Islet of Langerhans (tissue), 1 donor: ENCODE measurements around the gene FLNB.

Experiments
- FAIRE-seq: peaks from one replicate; lab custom pipeline; 2011; peaks lifted over from hg19 to GRCh38; lab: Jason Lieb, UNC

FLNB gene

DNA sequence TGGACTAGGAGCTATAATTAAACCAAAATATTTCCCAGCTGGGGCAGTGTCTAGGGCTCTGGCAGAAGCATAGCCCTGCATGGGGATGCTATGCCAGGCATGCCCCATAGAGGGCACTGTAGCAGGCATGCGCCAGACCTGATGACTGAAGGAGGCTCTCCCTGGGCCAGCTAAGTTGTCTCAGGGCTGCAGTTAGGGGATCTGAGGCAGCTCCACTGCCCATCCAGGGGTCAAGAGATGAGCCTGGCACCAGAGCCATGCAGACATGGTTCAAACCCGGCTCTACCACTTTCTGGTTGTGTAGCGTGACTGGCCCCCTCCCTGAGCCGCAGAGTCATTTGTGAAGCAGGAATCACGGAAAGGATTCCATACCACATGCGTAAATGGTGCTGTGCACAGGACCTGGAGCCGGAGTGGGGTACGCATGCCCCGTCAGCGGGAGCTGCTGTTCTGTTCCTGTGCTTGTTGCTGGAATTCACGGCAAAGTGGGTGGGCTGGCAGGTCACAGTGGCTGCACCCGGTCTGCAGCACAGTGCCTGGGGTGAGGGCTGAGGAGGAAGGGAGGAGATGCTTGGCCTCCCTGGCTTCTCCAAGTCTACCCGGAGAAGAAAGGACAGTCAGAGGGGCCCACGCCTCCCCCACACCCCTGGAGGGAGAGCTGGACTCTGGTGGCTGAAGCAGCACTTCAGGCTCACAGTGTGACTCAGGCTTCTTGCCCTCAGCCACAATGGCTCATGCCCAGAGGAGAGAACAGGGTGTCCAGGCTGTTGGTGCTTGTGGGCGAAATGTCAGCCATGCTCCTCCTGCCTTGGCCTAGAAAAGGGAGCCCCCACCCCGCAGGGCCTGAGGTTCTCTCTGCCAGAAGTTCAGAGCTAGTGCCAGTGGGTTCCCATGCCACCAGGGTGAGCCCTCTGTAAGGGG is 159.5 kb downstream of the FLNB start:
- FAIRE-seq = no peak

DNA sequence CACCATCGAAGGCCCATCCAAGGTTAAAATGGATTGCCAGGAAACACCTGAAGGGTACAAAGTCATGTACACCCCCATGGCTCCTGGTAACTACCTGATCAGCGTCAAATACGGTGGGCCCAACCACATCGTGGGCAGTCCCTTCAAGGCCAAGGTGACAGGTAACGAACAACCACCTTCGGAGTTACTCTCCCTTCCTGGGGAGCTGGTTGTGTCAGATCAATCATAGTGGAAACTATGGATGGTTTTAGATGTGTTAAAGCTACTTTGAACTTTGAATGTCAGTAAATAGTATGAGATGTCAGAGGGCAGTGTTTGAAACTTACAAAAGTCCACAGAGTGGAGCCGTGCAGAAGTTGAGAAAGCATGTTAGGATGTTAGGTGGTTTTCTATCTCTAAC is 160.3 kb downstream of the FLNB start:
- no peak for FAIRE-seq

DNA sequence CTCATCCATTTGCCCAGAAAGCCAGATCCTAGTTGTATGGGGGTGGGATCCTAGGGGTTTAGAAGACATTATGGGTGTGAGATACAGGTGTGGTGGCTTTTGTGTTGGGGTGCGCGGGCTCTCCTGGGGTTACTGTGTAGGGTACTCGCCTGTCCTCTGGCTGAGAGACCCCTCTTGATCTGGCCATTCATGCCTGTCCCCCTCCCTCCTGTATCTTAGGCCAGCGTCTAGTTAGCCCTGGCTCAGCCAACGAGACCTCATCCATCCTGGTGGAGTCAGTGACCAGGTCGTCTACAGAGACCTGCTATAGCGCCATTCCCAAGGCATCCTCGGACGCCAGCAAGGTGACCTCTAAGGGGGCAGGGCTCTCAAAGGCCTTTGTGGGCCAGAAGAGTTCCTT is 161.1 kb downstream of the FLNB start:
- FAIRE-seq = no peak

DNA sequence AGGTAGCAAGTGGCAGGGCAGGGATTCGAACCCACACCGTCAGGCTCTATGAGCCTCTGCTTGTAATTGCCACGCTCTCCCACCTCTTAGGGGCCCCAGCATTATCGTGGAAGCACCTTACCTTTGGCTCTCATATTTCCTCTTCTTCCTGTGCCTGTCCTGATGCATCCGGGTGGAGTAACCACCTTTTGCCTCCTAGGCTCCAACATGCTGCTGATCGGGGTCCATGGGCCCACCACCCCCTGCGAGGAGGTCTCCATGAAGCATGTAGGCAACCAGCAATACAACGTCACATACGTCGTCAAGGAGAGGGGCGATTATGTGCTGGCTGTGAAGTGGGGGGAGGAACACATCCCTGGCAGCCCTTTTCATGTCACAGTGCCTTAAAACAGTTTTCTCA is 162.2 kb downstream of the FLNB start:
- FAIRE-seq = no peak

DNA sequence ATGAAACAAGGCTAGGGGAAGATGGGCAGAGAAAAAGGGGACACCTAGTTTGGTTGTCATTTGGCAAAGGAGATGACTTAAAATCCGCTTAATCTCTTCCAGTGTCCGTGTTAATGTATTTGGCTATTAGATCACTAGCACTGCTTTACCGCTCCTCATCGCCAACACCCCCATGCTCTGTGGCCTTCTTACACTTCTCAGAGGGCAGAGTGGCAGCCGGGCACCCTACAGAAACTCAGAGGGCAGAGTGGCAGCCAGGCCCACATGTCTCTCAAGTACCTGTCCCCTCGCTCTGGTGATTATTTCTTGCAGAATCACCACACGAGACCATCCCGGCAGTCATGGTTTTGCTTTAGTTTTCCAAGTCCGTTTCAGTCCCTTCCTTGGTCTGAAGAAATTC is 162.9 kb downstream of the FLNB start:
- no peak for FAIRE-seq

DNA sequence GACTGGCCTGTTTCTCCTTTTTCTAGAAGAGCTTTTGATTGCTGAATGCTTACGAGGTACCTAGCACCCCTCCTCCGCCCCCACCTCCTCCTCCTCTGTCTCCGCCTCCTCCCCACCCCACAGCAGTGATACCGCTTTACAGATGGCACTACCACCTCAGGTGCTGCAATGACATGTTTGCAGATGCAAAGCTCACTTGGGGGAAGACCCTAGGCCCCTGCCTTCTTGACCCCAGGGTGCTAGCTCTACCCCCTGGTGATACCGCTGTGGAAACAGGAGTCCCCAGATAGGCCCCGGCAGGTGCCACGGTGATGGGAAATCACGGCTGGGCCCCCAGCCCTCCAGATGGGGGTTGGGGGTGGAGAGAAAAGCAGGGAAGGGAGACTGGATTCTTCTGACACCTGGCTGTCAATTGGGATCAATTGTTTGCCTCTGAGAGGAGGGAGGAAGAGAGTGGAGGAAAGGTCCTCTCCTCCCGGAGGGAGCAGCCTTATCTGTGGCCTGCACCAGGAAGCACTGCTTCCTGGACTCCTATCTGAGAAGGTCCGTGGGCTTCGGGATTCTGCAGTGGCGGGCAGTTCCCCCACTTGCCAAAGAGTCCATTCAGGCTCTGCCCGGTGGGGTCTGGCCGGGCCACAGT is 164.9 kb downstream of the FLNB start:
- no peak for FAIRE-seq

DNA sequence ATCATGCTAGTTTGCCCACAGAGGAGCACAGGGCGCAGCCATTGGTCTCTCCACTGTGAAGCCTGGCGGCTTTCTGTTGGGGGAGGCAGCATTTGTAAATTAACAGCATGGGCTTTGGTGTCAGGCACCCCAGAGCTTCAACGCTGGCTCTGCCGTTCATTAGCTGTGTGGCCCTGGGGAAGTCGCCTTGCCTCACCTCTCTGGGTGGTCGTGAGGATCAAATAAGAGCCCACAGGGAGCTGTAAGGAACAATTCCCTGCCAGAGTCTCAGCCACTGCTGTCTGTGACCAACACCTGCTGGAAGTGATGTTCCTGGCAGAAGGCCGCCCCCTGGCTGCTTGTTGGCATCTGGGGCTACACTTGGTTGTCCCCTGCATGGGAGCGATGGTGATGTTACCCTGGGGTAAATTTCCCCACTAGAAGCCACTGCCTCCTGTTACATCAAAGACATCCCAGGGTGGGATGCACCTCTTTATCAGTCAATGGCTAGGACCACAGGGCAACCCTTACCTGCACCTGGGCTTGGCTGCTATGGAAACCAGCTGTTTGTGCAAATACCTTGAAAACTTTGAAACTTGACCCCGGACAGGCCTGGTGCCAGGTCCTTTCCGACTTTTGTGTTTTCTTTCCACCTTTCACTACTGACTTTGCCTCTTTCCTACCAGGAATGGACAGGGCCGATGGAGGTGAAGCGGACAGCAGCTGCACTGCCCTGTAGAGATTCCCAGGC is 165.6 kb downstream of the FLNB start:
- no peak for FAIRE-seq

DNA sequence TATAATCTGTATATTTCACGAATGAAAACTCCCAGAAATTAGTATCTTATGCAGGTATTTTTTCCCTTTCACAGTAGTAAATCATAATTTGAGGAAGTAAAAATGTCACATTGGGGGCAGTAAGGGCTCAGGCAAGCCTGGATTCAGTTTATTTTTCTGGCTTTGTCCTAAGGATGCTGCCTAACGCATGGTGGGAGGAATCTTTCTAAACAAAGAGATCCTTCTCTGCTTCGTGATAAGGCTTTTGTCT is 166.9 kb downstream of the FLNB start:
- FAIRE-seq = no peak

DNA sequence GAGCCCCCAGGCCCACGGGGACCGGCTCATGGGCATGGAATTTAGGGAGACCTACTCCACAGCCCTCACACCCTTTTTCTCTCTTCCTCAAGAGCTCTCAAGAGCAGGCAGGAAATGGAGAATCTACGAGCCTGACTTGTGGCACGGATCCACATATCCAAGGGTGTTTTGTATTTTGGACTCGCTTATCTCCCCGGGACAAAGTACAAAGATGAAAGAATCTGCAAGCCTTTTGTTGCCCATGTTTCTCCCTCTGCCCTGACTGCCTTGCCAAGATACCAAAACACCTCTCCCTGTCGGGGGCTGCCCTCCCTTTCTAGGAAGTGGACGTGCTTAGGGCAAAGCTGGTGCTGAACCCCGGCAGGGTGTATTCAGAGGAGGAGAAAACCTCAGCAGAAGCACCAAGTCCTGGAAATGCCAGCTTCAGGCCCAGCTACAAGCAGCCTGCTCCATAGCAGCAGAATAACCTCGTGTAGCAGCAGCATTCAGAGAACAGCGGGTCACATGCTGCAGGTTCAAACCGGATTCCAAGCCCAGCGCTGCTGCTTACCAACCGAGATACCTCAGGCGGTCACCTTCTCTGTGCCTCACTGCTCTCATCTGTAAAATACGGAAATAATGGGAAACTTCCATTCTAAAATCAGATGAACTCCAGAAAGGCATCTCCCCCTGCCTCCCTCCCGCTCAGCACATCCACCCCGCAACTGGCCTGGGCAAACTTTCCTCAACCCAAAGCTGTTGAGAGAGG is 167.4 kb downstream of the FLNB start:
- FAIRE-seq = no peak

DNA sequence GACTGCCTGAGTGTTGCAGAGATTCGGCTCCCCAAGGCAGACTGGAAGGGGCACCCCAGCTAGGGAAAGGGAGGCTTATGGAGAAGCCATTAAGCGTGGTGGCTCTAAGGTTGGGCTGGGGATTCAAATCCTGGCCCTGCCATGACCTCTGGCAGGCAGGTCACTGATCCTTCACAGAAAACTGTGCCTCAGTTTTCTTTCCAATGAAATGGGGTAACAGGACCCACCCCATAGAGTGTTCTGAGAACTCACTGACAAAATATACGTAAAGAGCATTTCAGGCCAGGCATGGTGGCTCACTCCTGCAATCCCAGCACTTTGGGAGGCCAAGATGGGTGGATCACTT is 167.9 kb downstream of the FLNB start:
- FAIRE-seq = no peak

DNA sequence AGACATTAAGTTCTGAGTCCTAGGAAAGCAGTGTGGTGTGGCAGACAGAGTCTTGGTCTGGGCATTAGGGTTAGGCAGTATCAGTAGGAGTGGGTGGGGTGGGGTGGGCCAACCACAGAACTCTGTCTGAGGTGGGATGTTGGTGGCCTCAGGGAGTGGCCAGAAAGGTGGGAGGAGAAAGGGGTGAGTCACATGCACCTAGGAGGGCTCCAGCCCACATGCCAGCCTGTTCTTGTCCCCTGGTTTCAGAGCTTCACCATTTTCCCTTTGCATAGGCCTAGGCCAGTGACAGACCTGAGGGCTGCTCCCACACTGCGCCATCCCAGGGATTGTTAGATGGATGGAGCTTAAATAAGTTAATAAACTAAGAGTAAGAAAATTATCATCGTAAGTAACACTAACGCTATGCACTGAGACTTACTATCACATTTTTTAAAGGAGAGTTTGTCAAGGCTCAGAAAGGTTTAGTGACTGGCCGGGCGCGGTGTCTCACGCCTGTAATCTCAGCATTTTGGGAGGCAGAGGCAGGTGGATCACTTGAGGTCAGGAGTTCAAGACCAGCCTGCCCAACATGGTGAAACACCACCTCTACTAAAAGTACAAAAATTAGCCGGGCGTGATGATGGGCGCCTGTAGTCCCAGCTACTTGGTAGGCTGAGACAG is 168.7 kb downstream of the FLNB start:
- FAIRE-seq = no peak

DNA sequence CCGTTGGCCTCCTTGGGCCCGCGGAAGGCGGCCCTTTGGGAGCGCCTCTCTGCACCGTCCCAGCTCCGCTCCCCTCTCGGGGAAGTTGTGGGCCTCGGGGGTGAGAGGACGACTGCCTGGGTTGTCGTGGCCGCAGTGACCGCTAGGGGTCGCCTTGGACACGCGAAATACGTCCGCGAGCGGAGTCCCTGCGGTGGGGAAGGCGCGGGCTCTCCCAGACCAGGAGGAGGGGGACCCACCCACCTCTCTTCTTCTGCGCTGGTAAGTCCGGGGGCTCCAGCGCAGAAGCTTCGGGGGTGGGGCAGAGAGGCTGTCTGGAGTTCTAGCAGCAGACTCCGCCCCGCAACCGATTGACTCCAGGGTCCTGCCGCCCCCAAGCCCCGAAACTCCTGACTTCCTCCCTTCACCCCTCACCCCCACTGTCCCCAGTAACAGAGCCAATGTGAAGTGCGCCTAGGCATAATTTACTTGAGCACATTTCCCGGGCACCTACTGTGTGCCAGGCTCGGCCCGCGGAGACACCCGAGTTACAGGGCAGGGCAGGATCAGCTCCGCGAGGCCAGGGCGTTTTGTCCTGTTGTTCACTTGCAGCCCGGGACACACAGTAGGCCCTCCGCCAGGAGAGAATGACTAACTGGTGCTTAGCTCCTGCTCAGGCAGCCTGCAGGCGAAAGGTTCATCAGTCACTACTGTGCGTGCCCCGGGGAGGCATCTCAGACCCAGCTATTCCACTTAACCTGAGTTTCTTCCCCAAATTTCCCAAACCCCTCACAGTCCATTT is 169.7 kb downstream of the FLNB start:
- FAIRE-seq = no peak

DNA sequence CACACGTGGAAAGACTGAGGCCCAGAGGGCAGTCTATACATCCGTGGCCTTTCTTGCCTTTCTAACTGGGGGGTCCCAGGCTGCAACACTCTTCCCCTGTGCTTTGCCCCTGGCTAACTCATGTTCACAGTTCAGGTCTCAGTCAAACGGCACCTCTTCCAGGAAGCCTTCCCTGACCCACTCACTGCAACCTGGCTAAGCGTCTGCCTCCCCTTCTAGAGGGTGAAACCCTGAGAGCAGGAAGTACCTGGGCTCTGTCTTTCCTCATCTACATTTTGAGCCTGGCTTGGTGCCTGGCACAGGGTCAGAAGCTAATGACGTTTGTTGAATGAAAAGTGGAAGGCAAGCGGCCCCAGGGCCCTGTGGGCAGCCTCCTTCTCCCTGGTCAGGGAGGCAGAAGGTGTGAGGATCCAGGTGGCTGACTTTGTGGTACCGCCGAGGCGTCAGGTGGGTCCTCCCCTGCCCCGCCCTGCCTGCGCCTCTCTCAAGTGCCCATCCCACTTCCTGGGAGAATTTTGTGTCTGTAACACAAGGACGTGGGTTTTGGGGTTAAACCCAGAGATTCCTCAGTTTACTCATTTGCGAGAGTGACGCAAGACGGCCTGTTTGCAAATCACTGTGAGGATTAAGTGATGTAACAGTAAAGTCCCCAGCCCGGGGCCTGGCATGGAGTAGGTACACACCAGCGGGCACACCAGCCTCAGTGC is 170.5 kb downstream of the FLNB start:
- FAIRE-seq = no peak

DNA sequence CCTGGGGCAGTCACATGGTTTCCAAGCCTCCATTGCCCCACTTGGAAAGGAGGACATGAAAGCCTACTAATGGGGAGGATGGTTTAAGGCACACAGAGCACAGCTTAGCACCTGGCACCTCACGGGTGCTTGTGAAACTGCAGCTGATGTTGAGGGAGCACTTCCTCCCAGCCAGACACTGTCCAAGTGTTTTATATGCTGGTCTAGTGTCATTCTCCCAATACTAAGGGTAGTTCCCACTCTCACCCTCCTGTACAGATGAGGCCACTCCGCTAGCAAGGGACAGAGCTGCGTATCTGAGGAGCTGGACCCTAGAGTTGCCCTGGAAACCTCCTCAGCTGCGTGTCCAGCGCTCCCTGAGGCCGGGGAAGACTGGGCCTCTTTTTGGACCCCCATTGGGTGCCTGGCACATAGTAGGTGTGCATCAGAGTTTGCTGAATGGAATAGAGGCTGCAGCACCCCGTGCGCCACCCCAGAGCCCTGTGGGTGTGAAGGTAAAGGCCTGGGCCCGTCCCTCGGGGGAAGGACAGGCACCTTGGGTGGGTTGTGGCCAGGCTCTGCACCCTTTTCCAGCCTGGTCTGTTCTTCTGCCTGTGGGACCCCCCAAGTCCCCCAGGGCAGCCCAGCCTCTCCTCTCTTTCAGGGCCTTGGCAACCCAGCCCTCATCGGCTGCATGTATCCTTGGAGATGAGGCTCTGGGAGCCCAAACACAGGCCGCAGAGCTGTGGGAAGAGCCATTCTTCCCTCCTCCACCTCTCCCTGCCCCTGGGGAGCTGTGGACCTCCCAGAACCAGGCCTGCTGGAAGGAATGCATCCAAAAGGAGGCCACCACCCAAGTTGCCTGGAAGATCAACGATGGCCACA is 171.2 kb downstream of the FLNB start:
- no peak for FAIRE-seq

DNA sequence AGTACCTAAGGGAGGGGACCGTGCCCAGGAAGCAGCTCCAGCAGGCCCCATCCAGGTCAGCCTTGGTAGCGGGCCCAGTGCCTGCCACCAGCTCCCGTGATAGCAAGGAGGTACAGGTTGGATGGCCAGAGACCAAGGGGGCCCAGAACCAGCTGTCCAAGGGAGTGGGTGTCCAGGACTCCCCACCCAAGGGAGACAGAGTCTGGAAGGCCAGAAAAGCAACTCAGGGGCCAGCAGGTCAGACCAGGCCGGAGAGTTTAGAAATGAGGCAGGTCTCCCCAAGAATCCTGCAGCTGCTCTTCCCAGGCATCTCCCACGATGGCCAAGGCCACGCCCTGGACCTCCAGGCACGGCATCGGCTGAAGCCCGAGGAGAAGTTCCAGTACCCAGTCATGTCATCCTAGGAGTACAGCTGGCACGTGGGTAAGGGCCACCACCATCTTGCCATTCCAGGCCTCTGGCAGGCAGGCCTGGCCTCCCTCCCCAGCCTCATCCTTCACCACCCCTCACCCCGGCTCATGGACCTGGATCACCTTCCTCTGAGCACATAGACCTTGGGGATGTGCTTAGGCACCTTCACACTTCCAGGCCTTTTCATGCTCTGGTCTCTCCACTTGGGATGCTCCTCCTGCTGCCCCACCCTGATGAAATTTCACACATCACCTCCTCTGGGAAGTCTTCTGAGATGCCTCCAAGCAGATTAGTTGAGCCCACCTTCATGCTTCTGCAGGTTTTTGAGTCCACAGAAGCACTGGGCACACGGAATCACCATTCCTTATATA is 172.1 kb downstream of the FLNB start:
- no peak for FAIRE-seq

DNA sequence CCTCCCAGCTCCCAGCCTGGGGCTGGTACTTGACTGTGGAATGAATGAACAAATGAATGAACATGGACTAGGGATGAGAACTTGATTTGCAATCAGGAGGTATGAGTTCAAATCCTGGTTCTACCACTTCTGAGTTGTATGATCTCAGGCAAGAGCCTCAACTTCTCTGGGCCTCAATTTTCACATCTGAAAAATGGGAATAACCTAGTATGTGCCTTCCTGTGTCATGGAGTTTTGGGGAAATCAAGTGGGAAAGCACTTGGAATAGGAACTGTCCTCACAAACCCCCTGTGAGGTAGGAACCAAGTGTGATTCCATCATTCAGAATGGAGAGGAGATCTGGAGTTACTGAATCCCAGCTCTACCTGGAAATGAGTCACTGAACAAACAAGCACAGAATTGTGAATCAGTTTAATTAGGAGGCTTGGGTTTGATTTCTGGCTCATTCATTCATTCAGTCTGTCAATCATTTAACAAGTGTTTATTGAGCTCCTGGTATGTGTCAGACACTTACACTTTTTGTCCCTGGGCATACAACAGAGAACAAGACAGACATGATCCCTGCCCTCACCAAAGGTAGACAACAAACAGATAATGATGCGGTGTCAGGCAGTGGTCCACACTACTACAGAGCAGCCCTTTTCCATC is 172.8 kb downstream of the FLNB start:
- no peak for FAIRE-seq

DNA sequence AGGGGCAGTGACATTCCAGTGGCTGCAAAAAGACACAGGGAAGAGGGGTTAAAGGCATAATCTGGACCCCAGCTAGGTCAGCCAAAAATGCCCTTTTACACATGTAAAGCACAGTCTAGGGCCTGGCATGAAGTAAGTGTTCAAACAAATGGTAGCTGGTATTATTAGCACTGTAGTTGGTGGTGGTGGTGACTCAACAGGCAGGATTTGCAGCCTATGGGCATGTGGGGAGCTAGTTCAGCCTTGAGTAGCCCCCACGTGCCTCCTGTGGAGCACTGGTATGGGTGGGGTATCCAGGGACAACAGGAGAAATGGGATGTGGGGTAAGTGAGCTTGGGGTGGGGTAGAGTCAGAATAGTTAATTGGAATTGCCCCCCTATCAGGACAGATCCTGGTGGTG is 175.0 kb downstream of the FLNB start:
- no peak for FAIRE-seq

DNA sequence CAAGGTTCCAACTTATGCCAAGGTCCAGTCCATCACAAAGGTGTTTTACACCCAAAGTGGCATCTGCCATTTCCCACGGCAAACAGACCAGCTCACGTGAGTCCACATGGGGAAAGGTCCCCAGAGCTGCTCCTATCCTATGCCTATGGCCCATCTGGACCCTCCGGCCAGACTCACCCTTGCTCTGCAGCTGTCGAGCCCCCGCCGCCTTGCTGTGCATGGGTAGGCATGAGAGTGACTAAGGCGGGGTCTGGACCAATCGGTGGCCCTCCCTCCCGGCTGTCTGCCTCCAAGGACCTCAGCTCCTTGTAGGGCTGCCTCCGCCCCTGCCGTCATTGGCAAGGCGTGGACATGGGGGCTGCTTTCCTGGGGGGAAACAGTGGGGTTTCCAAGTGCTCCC is 175.7 kb downstream of the FLNB start:
- FAIRE-seq = no peak
